Measurements from ENCODE around the gene MIS12.

Gene MIS12

GRCh38 chr17:5527601-5528250 lies 41.4 kb downstream of the MIS12 start:
- TF ChIP-seq CTCF (IDR thresholded peaks at IDR 0.05; ENCODE audit: control extremely low read depth, extremely low read depth, low read depth, missing control alignments) = no peak
- ChIA-PET POLR2A (no interaction called here), CTCF (interaction anchor here (0.9 to 1.9 kb wide), 4 partner anchors 13 to 21 kb away, joined by 3 to 4 read pairs (median 4); no protein-coding TSS in a partner anchor)
- no peak for DNase-seq (ENCODE audit: extremely low spot score)

GRCh38 chr17:5530265-5531084 lies 44.1 kb downstream of the MIS12 start:
- ChIA-PET CTCF (interaction anchor here (1.0 to 1.4 kb wide), 2 partner anchors 15 to 52 kb away, joined by 3 read pairs; no protein-coding TSS in a partner anchor), POLR2A (no interaction called here)
- DNase-seq (ENCODE audit: extremely low spot score) = no peak
- TF ChIP-seq CTCF (IDR thresholded peaks at IDR 0.05; ENCODE audit: control extremely low read depth, extremely low read depth, low read depth, missing control alignments) = no peak

- DNase-seq (ENCODE audit: extremely low spot score) = no peak
- POLR2A ChIA-PET = no interaction called here
- TF ChIP-seq CTCF (IDR thresholded peaks at IDR 0.05; ENCODE audit: control extremely low read depth, extremely low read depth, low read depth, missing control alignments) = no peak
- CTCF ChIA-PET = interaction anchor here (1.0 to 1.4 kb wide), 2 partner anchors 15 to 52 kb away, joined by 3 read pairs; no protein-coding TSS in a partner anchor
Observed at GRCh38 chr17:5531085-5531418, 44.7 kb downstream of the MIS12 start.

- CTCF ChIA-PET = no interaction called here
- POLR2A ChIA-PET = interaction anchor here (0.6 kb wide), 1 partner anchor 141 kb away, joined by 5 read pairs; no protein-coding TSS in a partner anchor
- no peak for TF ChIP-seq CTCF (IDR thresholded peaks at IDR 0.05; ENCODE audit: control extremely low read depth, extremely low read depth, low read depth, missing control alignments)
Observed at GRCh38 chr17:5532581-5532980, 46.2 kb downstream of the MIS12 start.

GRCh38 chr17:5533486-5534315 lies 47.3 kb downstream of the MIS12 start:
- CTCF ChIA-PET = interaction anchor here (0.9 kb wide), 1 partner anchor 12 kb away, joined by 3 read pairs; no protein-coding TSS in a partner anchor
- no peak for DNase-seq (ENCODE audit: extremely low spot score)
- POLR2A ChIA-PET = interaction anchor here (0.6 kb wide), 1 partner anchor 140 kb away, joined by 5 read pairs; no protein-coding TSS in a partner anchor
- no peak for TF ChIP-seq CTCF (IDR thresholded peaks at IDR 0.05; ENCODE audit: control extremely low read depth, extremely low read depth, low read depth, missing control alignments)

More at GRCh38 chr17:5532581-5532980, 46.2 kb downstream of the MIS12 start:
- DNase-seq (ENCODE audit: extremely low spot score) = no peak

- ChIA-PET POLR2A (no interaction called here), CTCF (interaction anchor here (0.9 to 1.2 kb wide), 3 partner anchors 10 to 14 kb away, joined by 3 read pairs; no protein-coding TSS in a partner anchor)
- no peak for TF ChIP-seq CTCF (IDR thresholded peaks at IDR 0.05; ENCODE audit: control extremely low read depth, extremely low read depth, low read depth, missing control alignments)
- DNase-seq (ENCODE audit: extremely low spot score) = no peak
Observed at GRCh38 chr17:5535436-5535835, 49.1 kb downstream of the MIS12 start.

All from GM10248 (cell line).